Right cardiac atrium (tissue), 5 donors: ENCODE measurements around the gene IMMT. TPM values are rescaled to one million over a fixed set of nuclear protein-coding genes. Genes with fewer than 3 reads are reported as not detected.
"Not testable (repeated sequence)": the region's sequence is repeated elsewhere in the genome, so short reads cannot be mapped to it uniquely, and the experiment has no call there.

ENCODE experiments used
- ATAC-seq, 2 donors: fragments of 200-7000 bp; cut with Tn5 transposase; one replicate each; pipeline versions ENCODE4 v1.8.0 to v1.9.1; 2020; ENCODE audit warnings: moderate library complexity in 2 of 2, mild to moderate bottlenecking in 1 of 2
- DNase-seq, 3 donors: peaks; one replicate each; pipeline ENCODE4 v3.0.0-alpha.2; 2020
- H3K27ac ChIP-seq: one replicate; pipeline ENCODE4 v1.5.1; 2013; ENCODE audit warnings: mild to moderate bottlenecking, low read length, control low read depth, moderate library complexity
- H3K27me3 ChIP-seq: one replicate; pipeline ENCODE4 v1.6.1; 2013; ENCODE audit not compliant: control insufficient read depth, insufficient read depth
- H3K4me1 ChIP-seq: one replicate; pipeline ENCODE4 v1.6.1; 2013; ENCODE audit warnings: low read length; ENCODE audit not compliant: control insufficient read depth, insufficient read depth
- H3K4me3 ChIP-seq: one replicate; pipeline ENCODE4 v1.5.1; 2013; ENCODE audit warnings: low read length, control low read depth
- H3K9me3 ChIP-seq: one replicate; pipeline ENCODE4 v1.6.1; 2013; ENCODE audit warnings: low read length; ENCODE audit not compliant: control insufficient read depth
- WGBS: extraction: QIAGEN DNeasy Blood & Tissue Kit; methylation state at CpG from one replicate; pipeline ENCODE4 v1.1.7; 2013; 5-methylcytosine and 5-hydroxymethylcytosine counted together
- intact Hi-C, 4 donors: fragments of 100-400 bp; cut with DNase I; formaldehyde crosslinking; loops; one replicate each; pipeline versions ENCODE4 v1.11.0 to v1.14.0; 2022 to 2023
- long read RNA-seq, 4 donors: library from polyadenylated mRNA; unstranded; transcript quantifications; one replicate each; pipeline ENCODE4 v2.0.0, GENCODE V29; 2020 to 2021
- polyA plus RNA-seq: library from polyadenylated mRNA; stranded (reverse); fragments of 200-250 nt; gene quantifications from one replicate; pipeline ENCODE4 v1.2.3, GENCODE V29; 2013
- total RNA-seq, 4 donors: library from RNA; stranded (reverse); fragmentation: NEBNext Ultra II Directional; extraction: Animal tissue kit (Norgen Biotek cat#: 25700); gene quantifications; one replicate each; pipeline ENCODE4 v1.2.1, GENCODE V29; 2021
- donor health status: healthy with polysubstance abuse.
- donor health status: DM: no; HTN: yes; CAD: no.
- donor health status: DM: no; HTN: no; CAD: no.
- donor health status: DM: no; HTN: yes; CAD: no; lungs with severe emphysema.
- donor health status: DM: yes; HTN: yes; CAD: no.

IMMT gene
- total RNA-seq (100 to 1,000 TPM; 188 to 204 (median 201) TPM), polyA plus RNA-seq (132 TPM)
- long read RNA-seq, donor 1, partial matches to known transcripts, result 8 of 41 reads
- long read RNA-seq, donor 1, other reads (novel, unspliced or antisense), result 32 of 41 reads
- long read RNA-seq, donor 2, partial matches to known transcripts, result 1 of 6 reads
- long read RNA-seq, donor 2, other reads (novel, unspliced or antisense), result 5 of 6 reads
- long read RNA-seq, donor 3, partial matches to known transcripts, result 20 of 57 reads
- long read RNA-seq, donor 3, other reads (novel, unspliced or antisense), result 36 of 57 reads
- long read RNA-seq, donor 4, partial matches to known transcripts, result 2 of 12 reads
- long read RNA-seq, donor 4, other reads (novel, unspliced or antisense), result 10 of 12 reads

DNA sequence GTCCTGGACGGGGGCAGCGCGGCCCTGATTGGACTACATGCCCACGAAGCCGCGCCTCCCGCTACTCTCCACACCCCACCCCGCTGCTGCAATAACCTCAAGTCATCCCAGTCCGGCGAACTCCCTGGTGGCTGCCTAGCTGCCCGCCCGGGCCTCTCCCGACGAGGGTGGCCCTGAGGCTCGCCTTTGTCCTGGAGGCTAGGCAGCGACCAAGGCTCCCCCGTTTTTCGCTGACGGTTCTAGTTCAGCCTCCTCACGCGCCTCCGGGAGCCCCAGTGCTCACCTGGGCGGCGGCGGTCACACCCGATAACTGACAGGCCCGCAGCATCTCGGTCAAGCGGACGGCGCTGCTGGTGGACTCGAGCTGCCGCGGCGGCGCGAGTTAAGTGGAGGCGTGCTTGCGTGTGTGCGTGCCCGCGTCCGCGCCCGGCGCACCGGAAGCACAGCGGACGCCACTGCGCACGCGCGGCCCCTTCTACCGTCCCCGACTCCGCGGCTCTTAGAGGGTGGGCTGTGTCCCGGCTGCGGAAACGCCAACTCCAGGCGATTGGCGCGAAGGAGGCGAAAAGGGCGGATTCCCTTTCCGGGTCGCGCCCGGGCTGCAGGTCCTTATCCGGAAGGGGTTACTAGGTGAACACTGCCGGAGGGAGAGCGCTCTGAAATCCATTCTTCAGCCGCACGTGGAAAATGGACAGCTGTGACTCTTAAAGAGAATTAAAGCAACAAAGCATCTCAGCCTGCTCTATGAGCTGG lies at the start of gene IMMT:
TSS of gene IMMT (minus strand) at position 408 of the 753 bp plus-strand sequence. CDS start at position 328, 80 bp downstream.
- Histone ChIP-seq H3K27ac (peak within 1 kb of the TSS; percentile 99), H3K27me3 (no peaks in the 10 kb centered on the region), H3K9me3 (no peaks in the 10 kb centered on the region), H3K4me1 (peaks cover 8% of the 10 kb centered on the region), H3K4me3 (peak within 1 kb of the TSS; percentile 76)
- ATAC-seq (peak; percentile 96), DNase-seq (peak; percentile 98 to 99 (median 99))
- WGBS, result under 1% methylated on average over 74 of the region's 74 CpGs
- intact Hi-C loops, result loop anchor here in 1 of 4 donors (10.0 kb wide), 1 partner anchor 250 kb away; the partner anchor contains the start of gene KDM3A

DNA sequence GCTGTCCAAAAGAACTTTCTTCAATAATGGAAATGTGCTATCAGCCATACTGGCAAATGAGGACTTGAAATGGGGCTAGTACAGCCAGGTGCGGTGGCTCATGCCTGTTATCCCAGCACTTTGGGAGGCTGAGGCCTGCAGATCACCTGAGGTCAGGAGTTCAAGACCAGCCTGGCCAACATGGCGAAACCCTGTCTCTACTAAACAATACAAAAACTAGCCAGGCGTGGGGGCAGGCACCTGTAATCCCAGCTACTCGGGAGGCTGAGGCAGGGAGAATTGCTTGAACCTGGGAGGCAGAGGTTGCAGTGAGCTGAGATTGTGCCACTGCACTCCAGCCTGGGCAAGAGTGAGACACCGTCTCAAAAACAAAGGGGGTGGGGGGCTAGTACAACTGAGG lies 49.5 kb upstream of the IMMT start:
- H3K9me3 ChIP-seq, H3K27ac ChIP-seq, intact Hi-C loops, H3K27me3 ChIP-seq, H3K4me1 ChIP-seq, H3K4me3 ChIP-seq, DNase-seq, ATAC-seq: not testable (repeated sequence)
- WGBS, result 94% methylated on average over 5 of the region's 5 CpGs

DNA sequence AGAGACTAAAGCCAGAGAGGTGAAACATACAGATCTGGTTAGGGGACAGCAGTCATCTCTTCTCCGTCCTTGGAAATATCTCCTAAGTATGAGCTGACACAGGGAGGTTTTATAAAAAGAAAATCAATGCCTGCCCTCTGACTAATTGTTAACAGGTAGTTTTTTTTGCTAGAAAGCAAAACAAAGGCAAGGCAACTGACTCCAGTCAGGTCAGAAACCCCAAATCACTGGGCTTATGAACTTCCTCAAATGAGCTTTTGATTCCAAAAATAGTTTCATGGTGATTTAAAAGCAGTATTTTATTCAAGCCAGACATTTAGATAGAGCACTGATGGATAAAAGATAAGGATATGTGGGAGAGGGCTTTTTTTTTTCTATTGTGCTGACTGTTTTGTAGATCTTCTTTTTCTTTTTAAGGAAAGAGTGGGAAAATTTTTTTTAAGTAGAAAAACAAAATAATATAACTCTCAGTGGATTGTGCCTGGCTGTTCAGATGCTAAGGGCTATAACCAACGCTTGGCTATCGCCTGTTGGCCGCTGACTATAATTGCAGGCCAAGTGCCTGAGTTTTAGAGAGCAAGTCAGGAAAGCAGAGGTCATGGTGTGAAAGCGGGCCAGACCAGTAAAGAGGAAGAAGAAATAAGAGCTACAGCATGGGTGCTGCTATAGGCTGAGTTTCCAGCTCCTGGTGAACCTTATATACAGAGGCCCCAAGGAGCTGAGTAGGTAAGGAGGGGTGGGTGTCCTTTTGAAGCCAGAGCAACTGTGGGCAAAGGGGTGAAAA lies 48.9 kb upstream of the IMMT start:
- H3K4me3 ChIP-seq, result no peak overlapping the region
- intact Hi-C loops, result no loop called here
- ATAC-seq (no peak), DNase-seq (no peak)
- WGBS, result 69% methylated on average over 5 of the region's 5 CpGs
- no peaks in the 10 kb centered on the region for H3K27me3 ChIP-seq
- H3K27ac ChIP-seq, result no peak overlapping the region
- H3K4me1 ChIP-seq, result no peaks in the 10 kb centered on the region
- H3K9me3 ChIP-seq, result no peaks in the 10 kb centered on the region

DNA sequence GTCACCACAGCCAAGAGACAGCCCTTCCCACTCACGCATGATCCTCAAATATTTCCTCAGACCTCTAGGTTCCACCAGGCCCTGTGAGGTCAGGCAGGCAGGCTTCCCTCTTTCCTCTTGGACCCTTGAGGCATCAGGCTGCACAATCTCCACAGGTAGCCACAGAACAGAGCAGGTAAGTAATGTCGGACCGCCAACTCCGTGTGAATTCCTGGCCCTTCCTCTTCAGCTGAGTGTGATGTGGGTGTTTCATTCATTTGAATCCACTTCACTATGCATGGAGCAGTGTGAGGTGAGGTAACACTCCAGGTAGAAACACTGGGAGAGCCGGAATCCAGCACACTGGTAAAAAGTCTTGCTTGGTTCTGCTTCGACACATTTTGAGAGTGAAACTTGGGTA lies 48.0 kb upstream of the IMMT start:
- no peak overlapping the region for H3K4me3 ChIP-seq
- no peaks in the 10 kb centered on the region for H3K27me3 ChIP-seq
- WGBS, result 76% methylated on average over 6 of the region's 6 CpGs
- no peak overlapping the region for H3K27ac ChIP-seq
- no peaks in the 10 kb centered on the region for H3K4me1 ChIP-seq
- intact Hi-C loops, result no loop called here
- ATAC-seq (no peak), DNase-seq (no peak)
- H3K9me3 ChIP-seq, result no peaks in the 10 kb centered on the region

DNA sequence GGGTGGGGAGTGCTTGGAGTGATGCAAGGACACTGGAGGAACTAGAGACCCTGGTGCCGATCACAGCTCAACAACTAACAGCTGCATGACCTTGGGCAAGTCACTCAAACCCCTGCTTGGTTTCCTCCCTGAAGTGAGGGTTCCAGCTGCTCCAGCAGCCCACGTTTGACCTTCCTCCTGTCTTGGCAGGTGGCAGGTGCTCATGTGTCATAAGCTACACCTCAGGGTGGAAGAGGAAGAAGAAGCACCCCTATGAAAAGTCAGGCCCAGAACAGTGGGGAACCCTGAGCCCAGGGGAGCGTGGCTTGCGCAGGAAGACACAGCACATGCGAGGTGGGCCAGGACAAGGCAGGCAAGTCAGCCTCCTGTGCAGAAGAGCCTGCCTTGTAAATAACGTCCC lies 46.3 kb upstream of the IMMT start:
- no peaks in the 10 kb centered on the region for H3K9me3 ChIP-seq
- no peak for ATAC-seq
- DNase-seq, result no peak
- H3K4me3 ChIP-seq, result no peak overlapping the region
- intact Hi-C loops, result no loop called here
- no peaks in the 10 kb centered on the region for H3K4me1 ChIP-seq
- 79% methylated on average over 6 of the region's 6 CpGs for WGBS
- H3K27me3 ChIP-seq, result no peaks in the 10 kb centered on the region
- H3K27ac ChIP-seq, result no peak overlapping the region

DNA sequence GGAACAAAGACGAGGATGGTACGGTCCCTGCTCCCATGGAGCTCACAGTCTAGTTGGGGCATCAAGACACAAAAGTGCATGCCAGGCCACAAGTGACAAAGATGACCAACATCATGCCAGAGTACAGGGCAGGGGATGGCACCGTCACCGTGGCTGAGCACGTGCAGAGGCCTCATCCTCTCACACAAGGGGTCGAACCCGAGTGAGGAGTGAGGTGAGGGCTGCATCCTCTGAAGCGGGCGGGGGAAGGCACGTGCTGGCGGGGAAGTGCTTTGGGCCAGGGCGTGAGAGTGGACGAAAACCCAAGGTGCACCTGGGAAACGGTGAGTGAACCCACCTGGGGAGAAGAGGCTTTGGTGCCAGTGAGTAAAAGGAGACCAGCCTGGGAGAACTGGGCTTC lies 45.0 kb upstream of the IMMT start:
- Histone ChIP-seq H3K27me3 (no peaks in the 10 kb centered on the region), H3K9me3 (no peaks in the 10 kb centered on the region), H3K27ac (no peak overlapping the region), H3K4me3 (no peak overlapping the region), H3K4me1 (no peaks in the 10 kb centered on the region)
- 93% methylated on average over 14 of the region's 14 CpGs for WGBS
- ATAC-seq (no peak), DNase-seq (no peak)
- intact Hi-C loops, result no loop called here

DNA sequence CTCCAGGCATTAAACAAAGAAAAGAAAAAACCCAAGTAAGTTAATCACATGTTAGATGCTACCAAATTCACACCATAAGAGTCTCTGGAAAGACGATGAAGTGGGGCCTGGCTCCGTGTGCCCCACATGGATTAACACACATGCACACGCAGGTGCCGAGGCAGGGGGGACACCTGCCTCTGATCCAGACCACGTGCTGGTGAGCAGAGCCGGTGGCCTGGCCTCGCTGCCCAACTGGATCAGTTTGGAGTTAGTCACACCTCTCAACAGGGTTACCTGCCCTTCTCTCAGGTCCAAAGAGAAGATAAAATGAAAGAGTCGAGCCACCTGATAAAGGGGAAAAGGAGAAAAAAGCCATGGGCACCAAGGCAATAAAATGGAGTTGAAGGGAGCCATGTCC lies 44.5 kb upstream of the IMMT start:
- ATAC-seq (no peak), DNase-seq (no peak)
- no peaks in the 10 kb centered on the region for H3K4me1 ChIP-seq
- H3K27ac ChIP-seq, result no peak overlapping the region
- H3K4me3 ChIP-seq, result no peak overlapping the region
- WGBS, result 93% methylated on average over 8 of the region's 8 CpGs
- intact Hi-C loops, result no loop called here
- H3K9me3 ChIP-seq, result no peaks in the 10 kb centered on the region
- H3K27me3 ChIP-seq, result no peaks in the 10 kb centered on the region

DNA sequence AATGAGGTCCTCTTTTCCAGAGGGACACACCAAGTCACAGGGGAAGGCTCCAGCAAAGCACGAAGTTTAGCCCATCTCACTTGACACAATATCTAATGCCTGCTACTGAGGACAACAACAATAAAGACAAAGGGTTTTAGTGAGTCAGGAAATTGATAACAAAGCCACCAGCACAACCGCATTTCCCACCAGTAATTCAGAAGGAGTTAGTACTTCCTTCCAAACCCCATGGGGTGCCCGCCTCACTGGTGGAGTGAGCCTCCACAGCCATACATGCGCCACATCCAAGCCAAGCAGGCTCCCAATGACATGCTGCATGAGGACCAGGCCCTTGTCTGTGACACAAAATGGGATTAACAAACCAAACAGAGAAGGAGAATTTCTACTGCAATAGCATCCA lies 44.1 kb upstream of the IMMT start:
- Histone ChIP-seq H3K4me1 (no peaks in the 10 kb centered on the region), H3K9me3 (no peaks in the 10 kb centered on the region), H3K27me3 (no peaks in the 10 kb centered on the region), H3K27ac (no peak overlapping the region), H3K4me3 (no peak overlapping the region)
- intact Hi-C loops, result no loop called here
- DNase-seq, result no peak
- no peak for ATAC-seq
- 65% methylated on average over 4 of the region's 4 CpGs for WGBS

DNA sequence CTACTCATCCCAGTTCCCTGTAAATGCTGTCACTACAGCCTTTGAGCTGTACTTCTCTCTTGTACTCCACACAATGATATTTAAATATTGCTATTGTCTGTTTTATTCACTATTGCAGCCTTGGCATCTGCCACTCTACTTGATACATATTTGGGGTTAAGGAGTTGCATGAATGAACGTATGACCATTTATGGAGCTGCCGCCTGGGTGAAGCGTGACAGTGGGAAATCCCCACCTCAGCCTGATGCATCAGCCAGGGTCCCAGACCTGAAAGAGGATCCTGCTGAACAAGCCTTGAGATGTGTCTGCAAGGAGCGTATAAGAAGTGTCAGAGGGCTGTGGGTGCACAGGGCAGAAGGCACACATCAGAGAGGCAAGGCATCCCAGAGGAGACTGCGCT lies 43.1 kb upstream of the IMMT start:
- ATAC-seq, result no peak

DNA sequence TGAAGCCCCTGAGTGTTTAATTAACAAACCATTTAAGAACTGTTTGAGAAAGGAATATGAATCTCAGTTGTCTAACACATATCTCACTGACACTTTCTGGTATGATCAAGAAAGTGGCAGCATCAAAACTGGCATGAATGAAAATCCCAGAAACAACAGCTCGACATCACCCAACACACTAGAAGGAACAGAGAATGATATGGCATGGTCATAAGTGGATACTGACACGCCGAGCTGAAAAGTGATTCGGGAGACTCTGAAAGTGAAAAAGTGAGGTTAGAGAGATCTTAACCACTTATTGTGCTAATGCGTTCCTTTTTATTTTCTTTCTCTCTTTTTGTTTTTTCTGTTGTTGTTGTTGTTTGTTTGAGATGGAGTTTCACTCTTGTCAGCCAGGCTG lies 41.9 kb upstream of the IMMT start:
- WGBS, result 71% methylated on average over 5 of the region's 5 CpGs
- H3K27ac ChIP-seq, result no peak overlapping the region
- no peaks in the 10 kb centered on the region for H3K27me3 ChIP-seq
- H3K9me3 ChIP-seq, result no peaks in the 10 kb centered on the region
- DNase-seq (no peak), ATAC-seq (no peak)
- no peaks in the 10 kb centered on the region for H3K4me1 ChIP-seq
- intact Hi-C loops, result no loop called here
- no peak overlapping the region for H3K4me3 ChIP-seq

More for the DNA sequence above, 43.1 kb upstream of the IMMT start:
- 80% methylated on average over 5 of the region's 5 CpGs for WGBS
- Histone ChIP-seq H3K4me3 (no peak overlapping the region), H3K9me3 (no peaks in the 10 kb centered on the region), H3K27me3 (no peaks in the 10 kb centered on the region), H3K27ac (no peak overlapping the region), H3K4me1 (no peaks in the 10 kb centered on the region)
- intact Hi-C loops, result no loop called here
- DNase-seq, result no peak
